ENCODE measurements around the gene ZNF512B. TPM values are rescaled to one million over a fixed set of nuclear protein-coding genes. Genes with fewer than 3 reads are reported as not detected.
A peak's percentile ranks its signal among the peaks of the same experiment; 100 is the strongest.

ZNF512B gene
- total RNA-seq, 4 donors from 2014 or later: 5.7 to 10.9 (median 8.8) TPM

DNA sequence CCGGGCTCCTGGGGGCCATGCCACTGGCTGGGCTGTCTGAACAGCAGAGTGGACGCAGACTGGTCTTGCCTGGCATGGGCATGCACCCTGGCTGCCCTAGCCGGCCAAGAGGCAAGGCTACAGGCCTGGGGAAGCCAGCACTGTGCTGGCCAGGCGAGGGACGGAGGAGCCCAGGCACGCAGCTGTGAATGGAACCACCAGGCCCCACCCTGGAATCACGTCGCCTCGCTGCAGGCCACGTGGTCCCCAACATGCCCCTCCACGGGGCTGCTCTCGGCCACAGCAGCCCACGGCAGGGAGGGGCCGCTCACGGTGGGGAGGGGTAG, 17.6 kb downstream of the ZNF512B start:
- DNase-seq (no peak), ATAC-seq (no peak)
- in situ Hi-C loops (cut with MboI; ENCODE audit: low sequenced_read_pairs in 4 of 4) (no loop called here), intact Hi-C loops (cut with DNase I; ENCODE audit: low total_unique reads) (no loop called here)
- H3K4me3 ChIP-seq: peak overlapping the region in 1 of 4 donors; percentile 45
- H3K27ac ChIP-seq: peak overlapping the region; percentile 92 to 98 (median 96)
- no peaks in the 10 kb centered on the region for H3K9me3 ChIP-seq
- no peaks in the 10 kb centered on the region for H3K36me3 ChIP-seq
- TF ChIP-seq POLR2A (IDR thresholded peaks at IDR 0.05) (no peak), CTCF (IDR thresholded peaks at IDR 0.05 in 4 of 5, conservative IDR thresholded peaks at IDR 0.05 in 1 of 5) (no peak)
- peaks cover 71 to 89% of the 10 kb centered on the region in 2 donors for H3K4me1 ChIP-seq
- H3K27me3 ChIP-seq: no peaks in the 10 kb centered on the region

GRCh38 chr20:63951398-63952209, 18.1 kb downstream of the ZNF512B start:
- no peak for TF ChIP-seq CTCF (IDR thresholded peaks at IDR 0.05 in 4 of 5, conservative IDR thresholded peaks at IDR 0.05 in 1 of 5)
- peak in 1 of 2 donors; percentile 8 for TF ChIP-seq POLR2A (IDR thresholded peaks at IDR 0.05)
- peak overlapping the region in 3 of 4 donors; percentile 25 to 45 (median 37) for H3K4me3 ChIP-seq
- H3K36me3 ChIP-seq: no peaks in the 10 kb centered on the region
- DNase-seq (peak in 1 of 2 donors; percentile 66), ATAC-seq (no peak)
- H3K9me3 ChIP-seq: no peaks in the 10 kb centered on the region
- intact Hi-C loops (cut with DNase I; ENCODE audit: low total_unique reads): no loop called here
- no peaks in the 10 kb centered on the region for H3K27me3 ChIP-seq
- in situ Hi-C loops (cut with MboI; ENCODE audit: low sequenced_read_pairs in 4 of 4): no loop called here
- H3K4me1 ChIP-seq: peaks cover 77 to 89% of the 10 kb centered on the region in 2 donors
- peak overlapping the region; percentile 92 to 98 (median 96) for H3K27ac ChIP-seq

DNA sequence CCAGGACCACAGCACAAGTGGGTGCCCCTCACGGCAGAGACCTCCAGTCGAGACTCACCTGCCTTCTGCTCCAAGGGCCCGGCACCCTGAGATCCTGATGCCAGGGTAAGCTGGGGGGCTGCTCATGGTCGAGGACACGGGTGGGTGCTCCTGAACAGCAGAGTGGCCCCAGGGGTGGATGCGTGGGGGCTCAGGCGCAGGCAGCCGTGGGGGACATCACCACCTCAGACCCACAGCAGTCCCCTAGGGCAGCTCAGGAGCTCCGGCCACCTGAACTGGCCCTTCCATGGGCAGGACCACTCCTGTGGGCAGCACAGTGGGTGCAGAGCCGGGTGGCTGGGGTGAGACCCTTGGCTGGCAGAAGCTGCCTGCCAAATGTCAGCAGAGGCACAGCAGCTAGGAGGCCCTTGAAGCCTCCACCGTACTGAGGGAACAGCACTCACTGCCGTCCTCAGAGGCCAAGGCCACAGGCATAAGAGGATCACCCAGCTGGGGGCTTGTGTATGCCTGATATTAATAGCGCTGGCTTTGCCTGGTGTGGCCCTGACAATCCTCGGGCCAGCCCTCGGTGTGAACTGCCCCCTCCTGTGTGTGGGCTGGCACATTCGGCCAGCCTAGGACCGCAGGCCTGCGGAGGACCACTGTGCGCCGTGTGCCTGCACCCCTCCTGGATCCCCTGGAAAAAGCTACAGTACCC, 18.9 kb downstream of the ZNF512B start:
- peak overlapping the region in 3 of 4 donors; percentile 25 to 45 (median 37) for H3K4me3 ChIP-seq
- H3K9me3 ChIP-seq: no peaks in the 10 kb centered on the region
- peak overlapping the region; percentile 92 to 98 (median 96) for H3K27ac ChIP-seq
- peaks cover 79 to 96% of the 10 kb centered on the region in 2 donors for H3K4me1 ChIP-seq
- DNase-seq: peak in 1 of 2 donors; percentile 57
- no peaks in the 10 kb centered on the region for H3K27me3 ChIP-seq
- intact Hi-C loops (cut with DNase I; ENCODE audit: low total_unique reads) (no loop called here), in situ Hi-C loops (cut with MboI; ENCODE audit: low sequenced_read_pairs in 4 of 4) (no loop called here)
- peak in 1 of 2 donors; percentile 1 for ATAC-seq
- H3K36me3 ChIP-seq: no peaks in the 10 kb centered on the region
- no peak for TF ChIP-seq CTCF (IDR thresholded peaks at IDR 0.05 in 4 of 5, conservative IDR thresholded peaks at IDR 0.05 in 1 of 5)
- TF ChIP-seq POLR2A (IDR thresholded peaks at IDR 0.05): peak; percentile 15 to 36

DNA sequence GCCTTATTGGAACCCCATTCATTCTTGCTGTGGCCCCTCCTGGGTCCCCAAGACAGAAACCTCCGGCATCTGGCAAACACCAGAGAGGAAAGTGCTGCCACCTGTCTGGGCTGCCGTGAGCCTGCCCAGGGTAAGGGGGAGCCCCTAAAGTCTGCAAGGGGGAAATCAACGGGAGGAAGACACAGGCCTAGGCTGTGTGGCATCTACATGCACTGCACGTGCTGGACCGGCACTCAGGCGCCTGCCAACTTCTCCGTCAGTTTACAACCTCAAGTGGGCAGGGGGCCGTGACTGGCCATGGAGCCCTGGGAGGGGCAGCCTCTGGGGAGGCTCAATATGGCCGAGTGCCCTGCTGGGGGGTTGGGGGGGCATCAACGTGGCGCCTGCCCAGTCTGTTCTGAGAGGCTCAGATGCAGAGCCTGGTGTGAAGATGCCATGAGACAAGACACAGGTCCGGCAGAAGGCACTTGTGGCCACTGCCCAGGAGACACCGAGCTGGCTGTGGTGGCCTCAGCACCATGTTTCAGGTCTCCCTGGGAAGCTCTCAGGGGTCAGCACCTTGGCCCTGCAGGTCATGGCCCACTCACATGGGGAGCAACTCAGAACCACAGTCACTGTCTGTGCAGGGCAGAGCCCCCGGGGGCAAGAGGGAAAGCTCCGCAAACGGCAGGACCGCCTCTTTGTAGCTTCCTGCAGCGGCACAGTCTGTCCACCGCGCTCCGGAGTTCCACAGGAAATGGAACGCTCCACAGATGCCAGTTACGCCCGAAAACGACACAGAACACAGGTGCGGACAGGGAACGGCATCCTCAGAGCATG, 21.9 kb downstream of the ZNF512B start:
- H3K27me3 ChIP-seq: no peaks in the 10 kb centered on the region
- peaks cover 69 to 91% of the 10 kb centered on the region in 2 donors for H3K4me1 ChIP-seq
- H3K36me3 ChIP-seq: peaks cover 0 to 26% of the 10 kb centered on the region in 2 donors
- H3K4me3 ChIP-seq: peak overlapping the region in 2 of 4 donors; percentile 24 to 45
- H3K27ac ChIP-seq: peak overlapping the region; percentile 92 to 98 (median 96)
- intact Hi-C loops (cut with DNase I; ENCODE audit: low total_unique reads) (no loop called here), in situ Hi-C loops (cut with MboI; ENCODE audit: low sequenced_read_pairs in 4 of 4) (no loop called here)
- TF ChIP-seq CTCF (IDR thresholded peaks at IDR 0.05 in 4 of 5, conservative IDR thresholded peaks at IDR 0.05 in 1 of 5) (no peak), POLR2A (IDR thresholded peaks at IDR 0.05) (no peak)
- DNase-seq: no peak
- no peak for ATAC-seq
- no peaks in the 10 kb centered on the region for H3K9me3 ChIP-seq
